ENCODE results near the gene CD3D.
A peak's percentile ranks its signal among the peaks of the same experiment; 100 is the strongest.

CD3D gene

GRCh38 chr11:118342503-118343161 is at the start of gene CD3D:
Gene CD3D (minus strand): TSS chr11:118342705. CDS start chr11:118342607, 98 bp downstream.
- DNase-seq (ENCODE audit: low read depth), result peak; percentile 55

GRCh38 chr11:118383657-118384056 is 41.2 kb upstream of the CD3D start:
- no peak for DNase-seq (ENCODE audit: low read depth)

- no peak for DNase-seq (ENCODE audit: low read depth)
Measured at GRCh38 chr11:118382954-118383353, 40.4 kb upstream of the CD3D start.

GRCh38 chr11:118380571-118380970 is 38.1 kb upstream of the CD3D start:
- DNase-seq (ENCODE audit: low read depth), result no peak

GRCh38 chr11:118379497-118379896 is 37.0 kb upstream of the CD3D start:
- no peak for DNase-seq (ENCODE audit: low read depth)

GRCh38 chr11:118375978-118376377 is 33.5 kb upstream of the CD3D start:
- no peak for DNase-seq (ENCODE audit: low read depth)

- no peak for DNase-seq (ENCODE audit: low read depth)
Measured at GRCh38 chr11:118374729-118375128, 32.2 kb upstream of the CD3D start.

GRCh38 chr11:118373871-118374270 is 31.4 kb upstream of the CD3D start:
- no peak for DNase-seq (ENCODE audit: low read depth)

GRCh38 chr11:118373263-118373662 is 30.8 kb upstream of the CD3D start:
- DNase-seq (ENCODE audit: low read depth), result no peak

GRCh38 chr11:118370774-118371173 is 28.3 kb upstream of the CD3D start:
- no peak for DNase-seq (ENCODE audit: low read depth)

GRCh38 chr11:118366287-118366686 is 23.8 kb upstream of the CD3D start:
- no peak for DNase-seq (ENCODE audit: low read depth)

- DNase-seq (ENCODE audit: low read depth), result no peak
Measured at GRCh38 chr11:118364956-118365615, 22.6 kb upstream of the CD3D start.

GRCh38 chr11:118359295-118359958 is 16.9 kb upstream of the CD3D start, which contains the start of gene UBE4A:
Gene UBE4A (plus strand): TSS chr11:118359600. CDS start chr11:118365081, 5,481 bp downstream.
- DNase-seq (ENCODE audit: low read depth), result peak; percentile 95

- DNase-seq (ENCODE audit: low read depth), result no peak
Measured at GRCh38 chr11:118358071-118358470, 15.6 kb upstream of the CD3D start.

- DNase-seq (ENCODE audit: low read depth), result no peak
Measured at GRCh38 chr11:118353084-118353710, 10.7 kb upstream of the CD3D start.

- no peak for DNase-seq (ENCODE audit: low read depth)
Measured at GRCh38 chr11:118349475-118349874, 7.0 kb upstream of the CD3D start.

GRCh38 chr11:118343981-118344515 is 1.5 kb upstream of the CD3D start, which contains the start of gene CD3G:
Gene CD3G (plus strand): TSS chr11:118344344. CDS start chr11:118344424, 80 bp downstream.
- peak; percentile 54 for DNase-seq (ENCODE audit: low read depth)

- DNase-seq (ENCODE audit: low read depth), result no peak
Measured at GRCh38 chr11:118343248-118343647, 743 bp upstream of the CD3D start.

GRCh38 chr11:118341815-118342489 is 553 bp downstream of the CD3D start:
- no peak for DNase-seq (ENCODE audit: low read depth)

GRCh38 chr11:118341261-118341660 is 1.2 kb downstream of the CD3D start:
- DNase-seq (ENCODE audit: low read depth), result no peak

- no peak for DNase-seq (ENCODE audit: low read depth)
Measured at GRCh38 chr11:118340449-118340848, 2.1 kb downstream of the CD3D start.
